ENCODE data around the gene DISC1. TPM values are rescaled to one million over a fixed set of nuclear protein-coding genes. Genes with fewer than 3 reads are reported as not detected.

The DISC1 gene
- total RNA-seq, 1 donor from 2014 or later = 9.5 TPM

GRCh38 chr1:232037774-232038388 is 411.3 kb downstream of the DISC1 start:
- no peaks in the 10 kb centered on the region for H3K36me3 ChIP-seq
- H3K4me1 ChIP-seq = peaks cover 7% of the 10 kb centered on the region
- H3K27me3 ChIP-seq = no peaks in the 10 kb centered on the region
- H3K4me3 ChIP-seq = no peak overlapping the region
- DNase-seq = no peak
- intact Hi-C loops (cut with DNase I) = no loop called here
- H3K27ac ChIP-seq = no peak overlapping the region
- TF ChIP-seq, protein P1, sequence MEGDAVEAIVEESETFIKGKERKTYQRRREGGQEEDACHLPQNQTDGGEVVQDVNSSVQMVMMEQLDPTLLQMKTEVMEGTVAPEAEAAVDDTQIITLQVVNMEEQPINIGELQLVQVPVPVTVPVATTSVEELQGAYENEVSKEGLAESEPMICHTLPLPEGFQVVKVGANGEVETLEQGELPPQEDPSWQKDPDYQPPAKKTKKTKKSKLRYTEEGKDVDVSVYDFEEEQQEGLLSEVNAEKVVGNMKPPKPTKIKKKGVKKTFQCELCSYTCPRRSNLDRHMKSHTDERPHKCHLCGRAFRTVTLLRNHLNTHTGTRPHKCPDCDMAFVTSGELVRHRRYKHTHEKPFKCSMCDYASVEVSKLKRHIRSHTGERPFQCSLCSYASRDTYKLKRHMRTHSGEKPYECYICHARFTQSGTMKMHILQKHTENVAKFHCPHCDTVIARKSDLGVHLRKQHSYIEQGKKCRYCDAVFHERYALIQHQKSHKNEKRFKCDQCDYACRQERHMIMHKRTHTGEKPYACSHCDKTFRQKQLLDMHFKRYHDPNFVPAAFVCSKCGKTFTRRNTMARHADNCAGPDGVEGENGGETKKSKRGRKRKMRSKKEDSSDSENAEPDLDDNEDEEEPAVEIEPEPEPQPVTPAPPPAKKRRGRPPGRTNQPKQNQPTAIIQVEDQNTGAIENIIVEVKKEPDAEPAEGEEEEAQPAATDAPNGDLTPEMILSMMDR (IDR thresholded peaks at IDR 0.05) = no peak
- no peaks in the 10 kb centered on the region for H3K9me3 ChIP-seq
- ATAC-seq = peak; percentile 22

DNA sequence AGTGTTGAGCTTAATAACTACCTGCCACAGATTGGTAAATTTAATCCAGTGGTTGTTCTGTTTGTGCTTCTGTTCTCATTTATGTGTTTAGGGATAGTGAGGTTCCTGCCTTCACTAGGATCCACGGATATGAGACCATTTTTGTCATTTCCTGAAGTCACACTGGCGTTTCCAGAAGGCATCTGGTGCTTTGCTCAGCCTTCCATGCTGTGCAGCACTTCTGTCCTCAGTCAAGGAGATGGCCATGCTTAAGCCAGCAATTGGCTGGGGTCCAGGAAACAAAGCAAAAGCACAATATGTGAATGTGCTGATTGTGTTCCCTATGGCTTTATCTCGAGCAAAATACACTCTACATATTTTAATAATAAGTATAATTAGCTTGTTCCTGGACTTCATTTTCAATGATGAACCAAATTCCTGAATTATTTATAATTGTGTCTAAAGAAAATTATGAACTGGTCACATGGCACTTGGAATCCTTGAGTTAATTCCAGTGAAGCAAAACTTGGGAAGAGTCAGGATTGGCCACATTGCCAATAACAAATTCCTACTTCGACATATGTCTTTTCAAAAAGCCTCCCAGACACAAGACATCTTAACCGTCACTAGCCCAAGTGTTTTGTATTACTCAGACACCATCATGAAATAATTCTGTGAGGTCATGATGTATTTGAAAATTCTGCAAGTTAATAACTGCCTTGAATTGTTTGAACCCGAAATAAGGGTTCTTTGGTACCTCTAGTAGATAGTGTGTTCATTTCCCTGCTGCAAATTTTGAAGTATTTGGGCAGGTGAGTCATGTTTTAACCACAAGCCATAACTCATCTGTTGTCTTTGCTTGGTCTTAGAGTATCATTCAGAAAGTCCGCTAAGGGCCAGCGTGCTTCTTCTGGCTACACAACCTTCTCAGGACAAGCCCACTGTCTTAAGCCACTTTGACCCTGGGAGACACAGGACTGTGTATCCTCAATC is 412.4 kb downstream of the DISC1 start:
- Histone ChIP-seq H3K4me1 (peaks cover 7% of the 10 kb centered on the region), H3K9me3 (no peaks in the 10 kb centered on the region), H3K27me3 (no peaks in the 10 kb centered on the region), H3K27ac (no peak overlapping the region), H3K4me3 (no peak overlapping the region), H3K36me3 (no peaks in the 10 kb centered on the region)
- intact Hi-C loops (cut with DNase I) = no loop called here
- TF ChIP-seq, protein P1 (IDR thresholded peaks at IDR 0.05) = no peak
- DNase-seq (no peak), ATAC-seq (no peak)

DNA sequence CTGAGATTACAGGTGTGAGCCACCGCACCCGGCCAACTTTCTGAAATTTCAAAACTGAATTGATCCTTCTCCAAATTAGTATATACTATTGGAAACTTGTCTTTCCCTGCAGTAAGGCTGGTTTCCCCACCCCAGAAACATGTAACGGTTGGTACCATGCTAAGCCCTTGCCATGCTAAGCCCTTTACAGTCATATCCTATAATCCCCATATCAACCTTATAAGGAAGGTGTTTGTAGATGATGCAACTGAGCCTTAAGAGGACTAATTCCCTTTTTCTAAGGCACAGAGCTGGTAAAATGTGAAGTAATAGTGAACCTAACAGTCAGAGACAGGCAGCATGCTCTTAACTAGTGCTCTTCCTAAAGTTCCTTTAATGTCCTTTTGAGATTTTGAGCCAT is 413.7 kb downstream of the DISC1 start:
- H3K27me3 ChIP-seq = no peaks in the 10 kb centered on the region
- no peaks in the 10 kb centered on the region for H3K9me3 ChIP-seq
- H3K27ac ChIP-seq = no peak overlapping the region
- intact Hi-C loops (cut with DNase I) = no loop called here
- no peaks in the 10 kb centered on the region for H3K36me3 ChIP-seq
- H3K4me3 ChIP-seq = no peak overlapping the region
- TF ChIP-seq, protein P1 (IDR thresholded peaks at IDR 0.05) = no peak
- no peak for DNase-seq
- no peak for ATAC-seq
- H3K4me1 ChIP-seq = peaks cover 7% of the 10 kb centered on the region

GRCh38 chr1:232044728-232045127 is 418.1 kb downstream of the DISC1 start:
- no peaks in the 10 kb centered on the region for H3K27me3 ChIP-seq
- DNase-seq (no peak), ATAC-seq (no peak)
- TF ChIP-seq, protein P1 (IDR thresholded peaks at IDR 0.05) = no peak
- no peak overlapping the region for H3K4me3 ChIP-seq
- intact Hi-C loops (cut with DNase I) = no loop called here
- no peaks in the 10 kb centered on the region for H3K9me3 ChIP-seq
- H3K27ac ChIP-seq = no peak overlapping the region
- no peaks in the 10 kb centered on the region for H3K36me3 ChIP-seq
- H3K4me1 ChIP-seq = no peaks in the 10 kb centered on the region

DNA sequence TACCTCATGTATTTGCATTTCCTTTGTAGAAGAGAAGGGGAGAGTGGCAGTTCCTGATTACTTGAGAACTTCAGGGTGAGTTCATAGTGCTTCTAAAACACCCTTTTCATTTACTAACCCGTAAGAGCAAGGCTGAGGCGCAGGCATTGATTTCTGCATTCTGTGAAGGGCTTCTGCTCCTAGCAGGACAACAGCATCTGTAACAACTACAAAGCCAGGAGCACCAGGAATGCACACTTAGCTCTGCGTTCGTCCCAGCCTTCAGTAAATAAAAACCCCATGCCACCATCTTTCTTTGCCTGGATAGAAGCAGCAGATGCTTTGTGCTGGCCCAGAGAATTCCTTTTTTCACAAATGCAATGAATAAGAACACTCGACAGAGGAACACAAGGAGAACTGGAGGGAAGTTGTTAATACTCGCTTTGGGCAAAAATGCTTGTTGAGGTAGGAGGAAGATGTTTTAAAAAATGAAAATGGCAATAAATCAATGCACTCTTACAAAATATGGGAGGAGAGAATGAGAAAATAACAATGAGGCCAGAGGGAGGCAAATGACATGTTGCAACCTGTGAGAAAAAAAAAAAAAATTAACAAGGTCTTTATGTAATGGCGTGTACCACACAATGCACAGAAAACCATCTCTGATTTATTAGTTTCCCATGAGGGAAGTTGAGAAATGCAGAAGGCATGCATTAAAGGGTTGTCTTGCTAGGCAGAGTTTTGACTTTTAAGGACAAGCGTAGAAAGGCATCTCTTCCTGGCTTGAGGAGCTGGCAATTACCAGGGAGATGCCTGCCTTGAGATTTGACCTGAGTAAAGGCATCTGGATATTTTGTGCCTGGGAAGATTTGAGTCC is 418.8 kb downstream of the DISC1 start:
- no peak overlapping the region for H3K4me3 ChIP-seq
- no peaks in the 10 kb centered on the region for H3K27me3 ChIP-seq
- no peaks in the 10 kb centered on the region for H3K4me1 ChIP-seq
- no peak overlapping the region for H3K27ac ChIP-seq
- no peaks in the 10 kb centered on the region for H3K36me3 ChIP-seq
- TF ChIP-seq, protein P1 (IDR thresholded peaks at IDR 0.05) = no peak
- DNase-seq (no peak), ATAC-seq (no peak)
- no peaks in the 10 kb centered on the region for H3K9me3 ChIP-seq
- intact Hi-C loops (cut with DNase I) = no loop called here
